ENCODE data around the gene SAP130. TPM values are rescaled to one million over a fixed set of nuclear protein-coding genes. Genes with fewer than 3 reads are reported as not detected.

The SAP130 gene
- total RNA-seq, result 1.8 and 2.2 TPM in 2 replicates

GRCh38 chr2:128027801-128028667 is at the start of gene SAP130:
SAP130 (minus strand) TSS chr2:128028059; CDS start chr2:128026292, 1,767 bp downstream.

Other genes starting within 250 kb of the SAP130 start
- 17.8 and 20.1 TPM in 2 replicates for gene WDR33, start 216.9 kb downstream of the SAP130 start, total RNA-seq
- 15.8 and 20.9 TPM in 2 replicates for gene POLR2D, start 169.9 kb downstream of the SAP130 start, total RNA-seq
- gene AMMECR1L, start 142.1 kb downstream of the SAP130 start, total RNA-seq, result 13.4 and 14.2 TPM in 2 replicates
- gene UGGT1, start 63.1 kb upstream of the SAP130 start, total RNA-seq, result 68.1 and 90.0 TPM in 2 replicates